SK-N-SH (cell line): ENCODE data around the gene NACAD.

Source experiments
- EZH2phosphoT487 ChIP-seq: fragments of 200-600 bp; sonication (generic); IDR thresholded peaks from 2 replicates; pipeline ENCODE4 v1.6.1; 2017; ENCODE audit warnings: low read depth, mixed run types, mild to moderate bottlenecking, antibody characterized with exemption, moderate library complexity, borderline replicate concordance
- TF ChIP-seq, protein P1 (sequence below): IDR thresholded peaks from 2 replicates; pipeline ENCODE4 v1.6.1; 2012; ENCODE audit warnings: mild to moderate bottlenecking, low read depth, low read length, moderate library complexity

DNA sequence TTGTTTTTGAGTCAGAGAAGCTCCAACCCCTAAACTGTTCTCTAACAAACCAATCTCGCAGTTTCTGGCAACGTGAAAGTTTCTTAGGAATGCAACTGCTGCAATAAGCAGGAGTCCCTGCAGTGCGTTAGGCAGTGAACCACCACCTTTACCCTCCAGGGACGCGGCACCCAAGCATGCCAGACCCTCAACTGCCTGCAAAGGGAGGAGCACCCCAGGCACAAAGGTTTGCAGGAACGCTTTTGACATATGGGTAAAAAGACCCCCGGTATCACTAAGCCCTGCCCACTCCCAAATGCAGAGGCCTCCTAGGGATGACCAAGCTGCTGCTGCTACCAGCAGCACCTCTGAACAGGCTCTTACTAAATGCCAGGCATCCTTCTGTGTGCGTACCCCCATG, 18.1 kb upstream of the NACAD start:
- no peak for TF ChIP-seq EZH2phosphoT487
- TF ChIP-seq, protein P1, sequence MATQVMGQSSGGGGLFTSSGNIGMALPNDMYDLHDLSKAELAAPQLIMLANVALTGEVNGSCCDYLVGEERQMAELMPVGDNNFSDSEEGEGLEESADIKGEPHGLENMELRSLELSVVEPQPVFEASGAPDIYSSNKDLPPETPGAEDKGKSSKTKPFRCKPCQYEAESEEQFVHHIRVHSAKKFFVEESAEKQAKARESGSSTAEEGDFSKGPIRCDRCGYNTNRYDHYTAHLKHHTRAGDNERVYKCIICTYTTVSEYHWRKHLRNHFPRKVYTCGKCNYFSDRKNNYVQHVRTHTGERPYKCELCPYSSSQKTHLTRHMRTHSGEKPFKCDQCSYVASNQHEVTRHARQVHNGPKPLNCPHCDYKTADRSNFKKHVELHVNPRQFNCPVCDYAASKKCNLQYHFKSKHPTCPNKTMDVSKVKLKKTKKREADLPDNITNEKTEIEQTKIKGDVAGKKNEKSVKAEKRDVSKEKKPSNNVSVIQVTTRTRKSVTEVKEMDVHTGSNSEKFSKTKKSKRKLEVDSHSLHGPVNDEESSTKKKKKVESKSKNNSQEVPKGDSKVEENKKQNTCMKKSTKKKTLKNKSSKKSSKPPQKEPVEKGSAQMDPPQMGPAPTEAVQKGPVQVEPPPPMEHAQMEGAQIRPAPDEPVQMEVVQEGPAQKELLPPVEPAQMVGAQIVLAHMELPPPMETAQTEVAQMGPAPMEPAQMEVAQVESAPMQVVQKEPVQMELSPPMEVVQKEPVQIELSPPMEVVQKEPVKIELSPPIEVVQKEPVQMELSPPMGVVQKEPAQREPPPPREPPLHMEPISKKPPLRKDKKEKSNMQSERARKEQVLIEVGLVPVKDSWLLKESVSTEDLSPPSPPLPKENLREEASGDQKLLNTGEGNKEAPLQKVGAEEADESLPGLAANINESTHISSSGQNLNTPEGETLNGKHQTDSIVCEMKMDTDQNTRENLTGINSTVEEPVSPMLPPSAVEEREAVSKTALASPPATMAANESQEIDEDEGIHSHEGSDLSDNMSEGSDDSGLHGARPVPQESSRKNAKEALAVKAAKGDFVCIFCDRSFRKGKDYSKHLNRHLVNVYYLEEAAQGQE, result no peak
